ENCODE results near the gene AGTRAP.

DNA sequence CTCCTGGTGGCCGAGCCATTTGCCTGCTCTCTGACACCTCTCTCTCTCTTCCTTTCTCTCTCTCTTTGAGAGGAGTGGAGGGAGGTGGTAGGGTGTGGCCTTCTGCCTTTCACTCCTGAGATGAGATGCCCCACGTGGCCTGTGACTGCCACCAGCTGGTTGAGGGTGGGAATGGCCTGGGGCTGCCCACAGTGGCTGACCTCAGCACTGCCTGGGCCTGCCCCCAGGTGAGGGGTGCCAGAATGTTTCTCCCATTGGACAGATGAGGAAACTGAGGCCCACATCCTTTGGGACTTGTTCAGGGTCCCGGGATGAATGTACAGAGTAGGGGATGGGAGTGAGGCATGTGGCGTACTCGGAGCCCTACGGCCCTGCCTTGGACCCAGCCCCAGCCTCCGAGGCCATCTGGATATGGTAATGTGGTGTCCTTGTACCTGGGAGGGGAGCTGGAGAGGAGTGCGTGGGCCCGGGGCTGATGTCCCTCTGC is 13.3 kb downstream of the AGTRAP start:
- TF ChIP-seq POLR2A (IDR thresholded peaks at IDR 0.05) = no peak
- TF ChIP-seq, protein P1, sequence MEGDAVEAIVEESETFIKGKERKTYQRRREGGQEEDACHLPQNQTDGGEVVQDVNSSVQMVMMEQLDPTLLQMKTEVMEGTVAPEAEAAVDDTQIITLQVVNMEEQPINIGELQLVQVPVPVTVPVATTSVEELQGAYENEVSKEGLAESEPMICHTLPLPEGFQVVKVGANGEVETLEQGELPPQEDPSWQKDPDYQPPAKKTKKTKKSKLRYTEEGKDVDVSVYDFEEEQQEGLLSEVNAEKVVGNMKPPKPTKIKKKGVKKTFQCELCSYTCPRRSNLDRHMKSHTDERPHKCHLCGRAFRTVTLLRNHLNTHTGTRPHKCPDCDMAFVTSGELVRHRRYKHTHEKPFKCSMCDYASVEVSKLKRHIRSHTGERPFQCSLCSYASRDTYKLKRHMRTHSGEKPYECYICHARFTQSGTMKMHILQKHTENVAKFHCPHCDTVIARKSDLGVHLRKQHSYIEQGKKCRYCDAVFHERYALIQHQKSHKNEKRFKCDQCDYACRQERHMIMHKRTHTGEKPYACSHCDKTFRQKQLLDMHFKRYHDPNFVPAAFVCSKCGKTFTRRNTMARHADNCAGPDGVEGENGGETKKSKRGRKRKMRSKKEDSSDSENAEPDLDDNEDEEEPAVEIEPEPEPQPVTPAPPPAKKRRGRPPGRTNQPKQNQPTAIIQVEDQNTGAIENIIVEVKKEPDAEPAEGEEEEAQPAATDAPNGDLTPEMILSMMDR (IDR thresholded peaks at IDR 0.05) = no peak

All from breast epithelium (tissue), 3 donors.